Mesodermal cell (in vitro differentiated cells): ENCODE data around the gene LY6G5B.

ENCODE experiments used
- H3K27ac ChIP-seq: 2 replicates; pipeline ENCODE4 v1.7.0; 2013; ENCODE audit warnings: mild to moderate bottlenecking, low read depth, low read length, moderate library complexity; ENCODE audit not compliant: severe bottlenecking
- H3K36me3 ChIP-seq: 2 replicates; pipeline ENCODE4 v1.7.1; 2013; ENCODE audit warnings: mild to moderate bottlenecking, low read length, moderate library complexity; ENCODE audit not compliant: control insufficient read depth, insufficient read depth
- H3K4me1 ChIP-seq: one replicate; pipeline ENCODE4 v1.7.1; 2013; ENCODE audit warnings: mild to moderate bottlenecking, low read length; ENCODE audit not compliant: insufficient read depth, control insufficient read depth, poor library complexity, severe bottlenecking
- H3K4me3 ChIP-seq: 2 replicates; pipeline ENCODE4 v1.7.0; 2013; ENCODE audit warnings: low read length, control low read depth, mild to moderate bottlenecking; ENCODE audit not compliant: insufficient read depth, poor library complexity, severe bottlenecking; ENCODE audit errors: extremely low read depth
- H3K9me3 ChIP-seq: 2 replicates; pipeline ENCODE4 v1.7.1; 2013; ENCODE audit warnings: mild to moderate bottlenecking, low read length, moderate library complexity; ENCODE audit not compliant: control insufficient read depth
- WGBS, 2 experiments: methylation state at CpG; one replicate each; pipeline ENCODE4 v1.1.5; 2013; ENCODE audit warnings: missing lambda C conversion rate in 2 of 2; ENCODE audit not compliant: insufficient coverage in 2 of 2; 5-methylcytosine and 5-hydroxymethylcytosine counted together

The LY6G5B gene

GRCh38 chr6:31631209-31631608, 38.6 kb upstream of the LY6G5B start:
- no peak overlapping the region for H3K27ac ChIP-seq
- no peaks in the 10 kb centered on the region for H3K9me3 ChIP-seq
- 97 to 98% methylated on average over 11 to 13 of the region's 16 CpGs for WGBS, 2 experiments
- no peaks in the 10 kb centered on the region for H3K4me1 ChIP-seq
- peaks cover 100% of the 10 kb centered on the region for H3K36me3 ChIP-seq
- no peak overlapping the region for H3K4me3 ChIP-seq

GRCh38 chr6:31631681-31632278, 38.0 kb upstream of the LY6G5B start:
- Histone ChIP-seq H3K4me3 (no peak overlapping the region), H3K36me3 (peaks cover 100% of the 10 kb centered on the region), H3K9me3 (no peaks in the 10 kb centered on the region), H3K27ac (peak overlapping the region; percentile 59), H3K4me1 (no peaks in the 10 kb centered on the region)
- 98 to 99% methylated on average over 21 to 25 of the region's 32 CpGs for WGBS, 2 experiments

- Histone ChIP-seq H3K36me3 (peaks cover 100% of the 10 kb centered on the region), H3K4me1 (no peaks in the 10 kb centered on the region), H3K9me3 (no peaks in the 10 kb centered on the region), H3K4me3 (no peak overlapping the region), H3K27ac (peak overlapping the region; percentile 59)
- 99% methylated on average over 24 to 26 of the region's 26 CpGs for WGBS, 2 experiments
These were observed 37.4 kb upstream of the LY6G5B start for GRCh38 chr6:31632279-31632946.

GRCh38 chr6:31633447-31633846, 36.3 kb upstream of the LY6G5B start:
- Histone ChIP-seq H3K27ac (peak overlapping the region; percentile 36), H3K36me3 (peaks cover 99% of the 10 kb centered on the region), H3K4me3 (no peak overlapping the region), H3K4me1 (no peaks in the 10 kb centered on the region), H3K9me3 (no peaks in the 10 kb centered on the region)
- 100% methylated on average over 2 to 4 of the region's 7 CpGs for WGBS, 2 experiments

GRCh38 chr6:31634131-31634530, 35.6 kb upstream of the LY6G5B start:
- peak overlapping the region; percentile 23 for H3K27ac ChIP-seq
- WGBS, 2 experiments: 100% methylated on average over 2 of the region's 3 CpGs; no CpG with 5 or more reads in 1 of the 2 experiments
- peaks cover 99% of the 10 kb centered on the region for H3K36me3 ChIP-seq
- H3K9me3 ChIP-seq: no peaks in the 10 kb centered on the region
- no peak overlapping the region for H3K4me3 ChIP-seq
- H3K4me1 ChIP-seq: no peaks in the 10 kb centered on the region

- 90 to 93% methylated on average over 10 to 11 of the region's 11 CpGs for WGBS, 2 experiments
- peaks cover 99% of the 10 kb centered on the region for H3K36me3 ChIP-seq
- H3K4me1 ChIP-seq: no peaks in the 10 kb centered on the region
- H3K9me3 ChIP-seq: no peaks in the 10 kb centered on the region
- no peak overlapping the region for H3K27ac ChIP-seq
- no peak overlapping the region for H3K4me3 ChIP-seq
These were observed 34.7 kb upstream of the LY6G5B start for GRCh38 chr6:31634969-31635575.

- Histone ChIP-seq H3K9me3 (no peaks in the 10 kb centered on the region), H3K4me3 (no peak overlapping the region), H3K4me1 (no peaks in the 10 kb centered on the region), H3K27ac (no peak overlapping the region), H3K36me3 (peaks cover 99% of the 10 kb centered on the region)
- WGBS, 2 experiments: 87 to 92% methylated on average over 15 to 22 of the region's 27 CpGs
These were observed 32.8 kb upstream of the LY6G5B start for GRCh38 chr6:31636698-31637596.

- peaks cover 97% of the 10 kb centered on the region for H3K36me3 ChIP-seq
- no peaks in the 10 kb centered on the region for H3K4me1 ChIP-seq
- WGBS, 2 experiments: 93 to 97% methylated on average over 7 to 8 of the region's 9 CpGs
- no peak overlapping the region for H3K27ac ChIP-seq
- H3K9me3 ChIP-seq: no peaks in the 10 kb centered on the region
- no peak overlapping the region for H3K4me3 ChIP-seq
These were observed 30.7 kb upstream of the LY6G5B start for GRCh38 chr6:31639043-31639442.

GRCh38 chr6:31639449-31639861, 30.3 kb upstream of the LY6G5B start:
- Histone ChIP-seq H3K4me3 (no peak overlapping the region), H3K36me3 (peaks cover 97% of the 10 kb centered on the region), H3K27ac (peak overlapping the region; percentile 2), H3K9me3 (no peaks in the 10 kb centered on the region), H3K4me1 (no peaks in the 10 kb centered on the region)
- WGBS, 2 experiments: 93 to 95% methylated on average over 7 of the region's 10 CpGs

- Histone ChIP-seq H3K36me3 (peaks cover 97% of the 10 kb centered on the region), H3K4me3 (no peak overlapping the region), H3K4me1 (no peaks in the 10 kb centered on the region), H3K27ac (no peak overlapping the region), H3K9me3 (no peaks in the 10 kb centered on the region)
- 96 to 98% methylated on average over 3 of the region's 6 CpGs for WGBS, 2 experiments
These were observed 29.2 kb upstream of the LY6G5B start for GRCh38 chr6:31640612-31641011.
